H1 (cell line): ENCODE measurements around the gene DLG4. TPM values are rescaled to one million over a fixed set of nuclear protein-coding genes. Genes with fewer than 3 reads are reported as not detected.

Experiments used
- CTCF ChIA-PET: fragments of 300-600 bp; sonication (Branson Sonifier 250); formaldehyde crosslinking; loops from one replicate; lab custom pipeline; 2021; ENCODE audit not compliant: partially characterized antibody; lab: Charles Lee
- POLR2A ChIA-PET: fragments of 300-600 bp; sonication (Branson Sonifier 250); formaldehyde crosslinking; loops from one replicate; lab custom pipeline; 2021; ENCODE audit warnings: inconsistent platforms; ENCODE audit not compliant: partially characterized antibody; lab: Charles Lee
- DNase-seq, 2 experiments: peaks; one replicate each; pipeline versions ENCODE4 v3.0.0 to v3.0.0-alpha.2; 2010 to 2022; ENCODE audit warnings: low spot score in 2 of 2, low read depth in 1 of 2, mixed read lengths in 1 of 2
- FAIRE-seq: peaks from 2 replicates; lab custom pipeline; 2011; peaks lifted over from hg19 to GRCh38; lab: Jason Lieb, UNC
- H2AFZ ChIP-seq: 2 replicates; pipeline ENCODE4 v1.8.1; 2012; ENCODE audit warnings: low read length, inconsistent platforms
- H2AK5ac ChIP-seq: 2 replicates; pipeline ENCODE4 v1.6.1; 2013; ENCODE audit warnings: low read depth, low read length
- H2BK120ac ChIP-seq: replicated peaks from 2 replicates; pipeline ENCODE3; 2013; ENCODE audit warnings: low read depth, low read length, inconsistent platforms
- H2BK12ac ChIP-seq: 2 replicates; pipeline ENCODE4 v1.6.1; 2013; ENCODE audit warnings: low read depth, low read length
- H2BK15ac ChIP-seq: 2 replicates; pipeline ENCODE4 v1.6.1; 2013; ENCODE audit warnings: low read length
- H2BK20ac ChIP-seq: 2 replicates; pipeline ENCODE4 v1.6.1; 2013; ENCODE audit warnings: low read length
- H2BK5ac ChIP-seq: 2 replicates; pipeline ENCODE4 v1.6.1; 2013; ENCODE audit warnings: low read depth, low read length
- H3K14ac ChIP-seq: 2 replicates; pipeline ENCODE4 v1.6.1; 2013; ENCODE audit warnings: inconsistent platforms; ENCODE audit not compliant: insufficient read length
- H3K18ac ChIP-seq: 2 replicates; pipeline ENCODE4 v1.6.1; 2013; ENCODE audit warnings: low read length; ENCODE audit errors: extremely low read depth
- H3K23ac ChIP-seq: 2 replicates; pipeline ENCODE4 v1.6.1; 2013; ENCODE audit warnings: inconsistent platforms; ENCODE audit not compliant: insufficient read length
- H3K23me2 ChIP-seq: 2 replicates; pipeline ENCODE4 v1.6.1; 2013; ENCODE audit warnings: low read depth, low read length
- H3K27ac ChIP-seq: 2 replicates; pipeline ENCODE4 v1.6.1; 2011; ENCODE audit warnings: low read depth, low read length, inconsistent platforms
- H3K27me3 ChIP-seq, 4 experiments: replicated peaks in 1 of 4; 1 replicate in 1 of 4; 2 replicates in 3 of 4; pipeline versions ENCODE4 v1.6.1 to v1.8.1; 2011 to 2013; ENCODE audit warnings: low read length in 3 of 4, mild to moderate bottlenecking in 3 of 4, inconsistent platforms in 2 of 4, mixed read lengths in 2 of 4, moderate library complexity in 1 of 4; ENCODE audit not compliant: control insufficient read depth in 3 of 4, insufficient read depth in 3 of 4; ENCODE audit errors: extremely low read depth in 1 of 4
- H3K36me3 ChIP-seq, 4 experiments: 2 replicates each; pipeline versions ENCODE4 v1.6.1 to v1.8.1; 2011 to 2013; ENCODE audit warnings: mild to moderate bottlenecking in 4 of 4, low read length in 3 of 4, moderate library complexity in 2 of 4, control low read depth in 1 of 4, inconsistent platforms in 1 of 4; ENCODE audit not compliant: insufficient read depth in 4 of 4, control insufficient read depth in 2 of 4
- H3K4ac ChIP-seq: replicated peaks from 2 replicates; pipeline ENCODE3; 2013; ENCODE audit warnings: low read length, low read depth, mixed read lengths, inconsistent platforms; ENCODE audit not compliant: insufficient read length
- H3K4me1 ChIP-seq, 4 experiments: replicated peaks in 1 of 4; 1 replicate in 1 of 4; 2 replicates in 3 of 4; pipeline versions ENCODE4 v1.6.1 to v1.8.1; 2011 to 2013; ENCODE audit warnings: low read length in 3 of 4, inconsistent platforms in 2 of 4, mixed read lengths in 1 of 4; ENCODE audit not compliant: insufficient read depth in 4 of 4, control insufficient read depth in 3 of 4
- H3K4me2 ChIP-seq, 2 experiments: 2 replicates each; pipeline versions ENCODE4 v1.6.1 to v1.8.1; 2011 to 2013; ENCODE audit warnings: low read depth in 2 of 2, low read length in 2 of 2, control low read depth in 1 of 2, inconsistent platforms in 1 of 2, mild to moderate bottlenecking in 1 of 2; ENCODE audit not compliant: insufficient read depth in 1 of 2
- H3K4me3 ChIP-seq, 4 experiments: fragments of 200-600, 300-600 bp in 1 of 4; sonication (generic), shearing (Covaris generic), sonication (Bioruptor Twin) in 1 of 4; 2 replicates each; pipeline versions ENCODE4 v1.5.1 to v1.8.1; 2011 to 2016; ENCODE audit warnings: low read length in 4 of 4, low read depth in 3 of 4, control low read depth in 2 of 4, inconsistent platforms in 2 of 4, mild to moderate bottlenecking in 2 of 4, mixed read lengths in 1 of 4, moderate library complexity in 1 of 4; ENCODE audit not compliant: insufficient read depth in 2 of 4; ENCODE audit errors: extremely low read depth in 1 of 4
- H3K56ac ChIP-seq: replicated peaks from 2 replicates; pipeline ENCODE3; 2013; ENCODE audit warnings: low read depth, mild to moderate bottlenecking, mixed read lengths, low read length, inconsistent platforms; ENCODE audit not compliant: insufficient read length
- H3K79me1 ChIP-seq: 2 replicates; pipeline ENCODE4 v1.6.1; 2013; ENCODE audit warnings: low read depth, low read length, control low read depth
- H3K79me2 ChIP-seq, 2 experiments: 2 replicates each; pipeline versions ENCODE4 v1.6.1 to v1.8.1; 2012 to 2013; ENCODE audit warnings: low read length in 2 of 2, mild to moderate bottlenecking in 2 of 2, inconsistent platforms in 1 of 2; ENCODE audit not compliant: insufficient read depth in 2 of 2, control insufficient read depth in 1 of 2
- H3K9ac ChIP-seq, 4 experiments: replicated peaks in 1 of 4; 1 replicate in 1 of 4; 2 replicates in 3 of 4; pipeline versions ENCODE4 v1.6.1 to v1.8.1; 2011 to 2013; ENCODE audit warnings: low read depth in 3 of 4, low read length in 3 of 4, control low read depth in 2 of 4, mild to moderate bottlenecking in 2 of 4, moderate library complexity in 2 of 4, inconsistent platforms in 1 of 4; ENCODE audit errors: extremely low read depth in 1 of 4
- H3K9me3 ChIP-seq, 2 experiments: 2 replicates each; pipeline versions ENCODE4 v1.6.1 to v1.8.1; 2012 to 2013; ENCODE audit warnings: mild to moderate bottlenecking in 2 of 2, moderate library complexity in 2 of 2, control low read depth in 1 of 2, inconsistent platforms in 1 of 2, low read depth in 1 of 2, low read length in 1 of 2, mixed read lengths in 1 of 2; ENCODE audit not compliant: insufficient read depth in 2 of 2
- H4K20me1 ChIP-seq, 2 experiments: replicated peaks in 1 of 2; 2 replicates each; pipeline versions ENCODE3 to v1.8.1; 2011 to 2013; ENCODE audit warnings: inconsistent platforms in 2 of 2, low read length in 2 of 2, mild to moderate bottlenecking in 1 of 2; ENCODE audit not compliant: insufficient read depth in 2 of 2, control insufficient read depth in 1 of 2
- H4K5ac ChIP-seq: 2 replicates; pipeline ENCODE4 v1.6.1; 2013; ENCODE audit warnings: low read length, low read depth, mixed read lengths, inconsistent platforms; ENCODE audit not compliant: insufficient read length
- H4K8ac ChIP-seq: 2 replicates; pipeline ENCODE4 v1.8.0; 2013; ENCODE audit warnings: mild to moderate bottlenecking, moderate library complexity, low read length, inconsistent platforms; ENCODE audit not compliant: insufficient read depth; ENCODE audit errors: extremely low read depth
- H4K91ac ChIP-seq: replicated peaks from 2 replicates; pipeline ENCODE3; 2013; ENCODE audit warnings: low read length, mixed read lengths, inconsistent platforms; ENCODE audit not compliant: insufficient read length
- GTF2F1 ChIP-seq: IDR thresholded peaks from 2 replicates; pipeline ENCODE4 v1.6.1; 2012; ENCODE audit warnings: low read depth, low read length, improper control_type of control experiment, borderline replicate concordance
- MAX ChIP-seq: IDR thresholded peaks from 2 replicates; pipeline ENCODE4 v1.6.1; 2012; ENCODE audit warnings: inconsistent platforms
- RFX5 ChIP-seq: IDR thresholded peaks from 2 replicates; pipeline ENCODE4 v1.6.1; 2011; ENCODE audit warnings: low read depth, low read length, improper control_type of control experiment, borderline replicate concordance
- SIN3A ChIP-seq, 2 experiments: IDR thresholded peaks in 1 of 2; conservative IDR thresholded peaks in 1 of 2; 2 replicates each; pipeline ENCODE4 v1.6.1; 2011 to 2012; ENCODE audit warnings: low read length in 2 of 2, improper control_type of control experiment in 1 of 2, low read depth in 1 of 2, mild to moderate bottlenecking in 1 of 2
- SIRT6 ChIP-seq: IDR thresholded peaks from one replicate; pipeline ENCODE4 v1.7.1; 2012; ENCODE audit warnings: low read length, inconsistent platforms
- SP1 ChIP-seq: IDR thresholded peaks from 2 replicates; pipeline ENCODE4 v1.6.1; 2011; ENCODE audit warnings: low read depth, low read length
- SRF ChIP-seq: IDR thresholded peaks from 2 replicates; pipeline ENCODE4 v1.6.1; 2011; ENCODE audit warnings: mild to moderate bottlenecking, low read depth, low read length, moderate library complexity
- WGBS, 2 experiments: shearing (Covaris generic) in 1 of 2; methylation state at CpG; one replicate each; pipeline versions ENCODE4 v1.1.6 to v1.1.7; 2013 to 2015; ENCODE audit warnings: low lambda C conversion rate in 2 of 2, mixed read lengths in 2 of 2, inconsistent platforms in 1 of 2, low coverage in 1 of 2, missing lambda C conversion rate in 1 of 2; ENCODE audit not compliant: insufficient replicate concordance in 2 of 2, insufficient coverage in 1 of 2, insufficient read length in 1 of 2; ENCODE audit errors: extremely low coverage in 1 of 2, missing lambda C conversion rate in 1 of 2; 5-methylcytosine and 5-hydroxymethylcytosine counted together
- polyA plus RNA-seq, 7 experiments: library from polyadenylated mRNA; depleted of rRNA in 3 of 7; stranded (reverse) in 5 of 7; unstranded in 2 of 7; fragments of >200 nt in 5 of 7; fragments of 200-250 nt in 2 of 7; gene quantifications; 1 replicate in 5 of 7; 2 replicates in 1 of 7; 4 replicates in 1 of 7; pipeline versions ENCODE4 v1.2.1 to v1.2.3, GENCODE V29; 2011 to 2013; ENCODE audit warnings: missing spikeins in 2 of 7, mixed read lengths in 2 of 7
- total RNA-seq: library from RNA; stranded (reverse); fragmentation: NEBNext Ultra II Directional; extraction: Animal tissue kit (Norgen Biotek cat#: 25700); gene quantifications from 2 replicates; pipeline ENCODE4 v1.2.1, GENCODE V29; 2021

The DLG4 gene
- total and polyA plus RNA-seq, 2 of the 8 experiments (the other 6 are each of a cell fraction or from before 2014, with no cell fraction given), result 18.9 to 45.9 TPM

GRCh38 chr17:7175330-7175733, 44.3 kb downstream of the DLG4 start:
- Histone ChIP-seq H2BK5ac (no peak overlapping the region), H3K14ac (no peak overlapping the region), H4K20me1 (peaks cover 0 to 21% of the 10 kb centered on the region in 2 experiments), H3K18ac (no peak overlapping the region), H2AFZ (no peak overlapping the region), H2AK5ac (peak overlapping the region; percentile 46), H4K91ac (no peak overlapping the region), H3K4me2 (peak overlapping the region in 1 of 2 experiments; percentile 45; a peak in 1 of 4 replicates), H3K23ac (no peak overlapping the region), H3K4me3 (no peak overlapping the region), H3K4me1 (peaks cover 0 to 23% (median 11%) of the 10 kb centered on the region in 4 experiments; a peak in 6 of 7 replicates), H3K79me1 (peaks cover 8% of the 10 kb centered on the region; the same call in 1 of the 2 replicates), H3K36me3 (no peaks in the 10 kb centered on the region; a peak in 1 of 8 replicates), H3K56ac (peak overlapping the region; percentile 77), H2BK12ac (peak overlapping the region; percentile 91; the same call in 1 of the 2 replicates), H2BK15ac (peak overlapping the region; percentile 16; the same call in 1 of the 2 replicates), H2BK20ac (0 out of 2 replicates have a peak overlapping the region, but pooled peaks have one; percentile 39), H3K9me3 (no peaks in the 10 kb centered on the region), H3K9ac (no peak overlapping the region), H3K79me2 (no peaks in the 10 kb centered on the region), H3K23me2 (peaks cover 38% of the 10 kb centered on the region), H2BK120ac (no peak overlapping the region), H4K8ac (no peak overlapping the region), H3K27me3 (peaks cover 0 to 28% (median 21%) of the 10 kb centered on the region in 4 experiments; a peak in 6 of 7 replicates), H4K5ac (no peak overlapping the region), H3K27ac (no peak overlapping the region), H3K4ac (no peak overlapping the region)
- ChIA-PET CTCF (no interaction called here), POLR2A (no interaction called here)
- 88 to 100% methylated on average over 5 of the region's 5 CpGs for WGBS, 2 experiments
- FAIRE-seq (no peak), DNase-seq (no peak)
- no peak for TF ChIP-seq MAX
- TF ChIP-seq SIN3A (conservative IDR thresholded peaks at IDR 0.05 in 1 of 2, IDR thresholded peaks at IDR 0.05 in 1 of 2; ENCODE audit: low read depth in 1 of 2, low read length in 2 of 2), result no peak
- no peak for TF ChIP-seq SP1
- no peak for TF ChIP-seq RFX5
- no peak for TF ChIP-seq SIRT6
- TF ChIP-seq SRF, result no peak
- no peak for TF ChIP-seq GTF2F1
